B cell (primary cell): ENCODE results near the gene TOP1. TPM values are rescaled to one million over a fixed set of nuclear protein-coding genes. Genes with fewer than 3 reads are reported as not detected.

Experiments
- ATAC-seq: fragments of 200-7000 bp; cut with Tn5 transposase; one replicate; pipeline ENCODE4 v1.10.0; 2021; ENCODE audit warnings: low read depth, mild to moderate bottlenecking, moderate number of reproducible peaks, moderate library complexity
- CTCF ChIA-PET: fragments of 350-600 bp; sonication (Branson Sonifier 250); formaldehyde crosslinking; loops from one replicate; lab custom pipeline; 2021; ENCODE audit warnings: antibody characterized with exemption, inconsistent platforms; lab: Charles Lee
- POLR2A ChIA-PET: fragments of 350-600 bp; sonication (Branson Sonifier 250); formaldehyde crosslinking; loops from one replicate; lab custom pipeline; 2021; ENCODE audit warnings: antibody characterized with exemption; lab: Charles Lee
- DNase-seq: peaks from one replicate; pipeline ENCODE4 v3.0.0; 2013
- H2AFZ ChIP-seq: 2 replicates; pipeline ENCODE4 v1.6.1; 2012; ENCODE audit warnings: mild to moderate bottlenecking, low read depth, low read length; ENCODE audit not compliant: insufficient read depth, poor library complexity, severe bottlenecking
- H3K27ac ChIP-seq, 2 donors: 1 replicate in 1 of 2; 2 replicates in 1 of 2; pipeline ENCODE4 v1.5.1; 2012 to 2013; ENCODE audit warnings: low read length in 2 of 2, mild to moderate bottlenecking in 2 of 2, moderate library complexity in 1 of 2
- H3K27me3 ChIP-seq, 4 experiments: fragments of 200-600 bp in 1 of 4; sonication (generic) in 1 of 4; replicated peaks in 1 of 4; 1 replicate in 2 of 4; 2 replicates in 2 of 4; pipeline versions ENCODE4 v1.6.1 to v1.7.0; 2013 to 2016; ENCODE audit warnings: low read length in 3 of 4, mild to moderate bottlenecking in 2 of 4, mixed read lengths in 1 of 4, moderate library complexity in 1 of 4; ENCODE audit not compliant: insufficient read depth in 4 of 4, control insufficient read depth in 3 of 4; ENCODE audit errors: control extremely low read depth in 1 of 4
- H3K36me3 ChIP-seq, 2 experiments: replicated peaks in 1 of 2; 1 replicate in 1 of 2; 2 replicates in 1 of 2; pipeline versions ENCODE4 v1.6.1 to v1.7.1; 2013; ENCODE audit warnings: low read length in 1 of 2; ENCODE audit not compliant: insufficient read depth in 2 of 2, control insufficient read depth in 1 of 2; ENCODE audit errors: control extremely low read depth in 1 of 2, extremely low read depth in 1 of 2
- H3K4me1 ChIP-seq, 2 donors: fragments of 200-600 bp in 1 of 2; sonication (generic) in 1 of 2; 1 replicate in 1 of 2; 2 replicates in 1 of 2; pipeline versions ENCODE4 v1.5.1 to v1.6.1; 2013 to 2017; ENCODE audit warnings: low read length in 2 of 2; ENCODE audit not compliant: control insufficient read depth in 2 of 2, insufficient read depth in 2 of 2
- H3K4me2 ChIP-seq: replicated peaks from 2 replicates; pipeline ENCODE3; 2012; ENCODE audit warnings: mild to moderate bottlenecking, low read depth, low read length; ENCODE audit not compliant: poor library complexity, severe bottlenecking
- H3K4me3 ChIP-seq, 5 experiments: fragments of 200-600 bp in 1 of 5; sonication (generic) in 1 of 5; 1 replicate in 3 of 5; 2 replicates in 2 of 5; pipeline versions ENCODE4 v1.5.1 to v1.7.0; 2011 to 2016; ENCODE audit warnings: low read length in 4 of 5, mild to moderate bottlenecking in 4 of 5, low read depth in 2 of 5, control low read depth in 1 of 5, moderate library complexity in 1 of 5; ENCODE audit not compliant: insufficient read depth in 1 of 5; ENCODE audit errors: control extremely low read depth in 1 of 5, extremely low read depth in 1 of 5
- H3K79me2 ChIP-seq: fragments of 200-600 bp; sonication (generic); one replicate; pipeline ENCODE4 v1.6.0; 2016; ENCODE audit warnings: low read length; ENCODE audit not compliant: control insufficient read depth, insufficient read depth
- H3K9ac ChIP-seq: fragments of 200-600 bp; sonication (generic); 2 replicates; pipeline ENCODE4 v1.6.1; 2017; ENCODE audit warnings: mild to moderate bottlenecking, low read length, moderate library complexity
- H3K9me3 ChIP-seq, 3 donors: one replicate each; pipeline versions ENCODE4 v1.6.1 to v1.7.1; 2013; ENCODE audit warnings: low read length in 2 of 3; ENCODE audit not compliant: control insufficient read depth in 2 of 3, insufficient read depth in 1 of 3; ENCODE audit errors: control extremely low read depth in 1 of 3
- H4K20me1 ChIP-seq: 2 replicates; pipeline ENCODE4 v1.6.0; 2012; ENCODE audit warnings: mild to moderate bottlenecking, low read length; ENCODE audit not compliant: insufficient read depth, control insufficient read depth, poor library complexity, severe bottlenecking
- H3K27ac Mint-ChIP-seq: one replicate; pipeline ENCODE4 v1.8.0; 2021; ENCODE audit warnings: mixed read lengths
- H3K27me3 Mint-ChIP-seq: one replicate; pipeline ENCODE4 v1.8.0; 2021; ENCODE audit warnings: mixed read lengths
- H3K4me1 Mint-ChIP-seq: one replicate; pipeline ENCODE4 v1.8.0; 2021; ENCODE audit warnings: mixed read lengths
- H3K4me3 Mint-ChIP-seq: one replicate; pipeline ENCODE4 v1.8.0; 2021; ENCODE audit warnings: mixed read lengths
- H3K9me3 Mint-ChIP-seq: one replicate; pipeline ENCODE4 v1.8.0; 2022; ENCODE audit warnings: mixed read lengths; ENCODE audit not compliant: insufficient read depth
- CTCF ChIP-seq: fragments of 200-600 bp; IDR thresholded peaks from one replicate; pipeline ENCODE4 v1.8.0; 2022; ENCODE audit warnings: antibody characterized with exemption, mild to moderate bottlenecking
- EZH2 ChIP-seq: IDR thresholded peaks from 2 replicates; pipeline ENCODE4 v1.6.1; 2012; ENCODE audit warnings: borderline replicate concordance, low read depth, mild to moderate bottlenecking, moderate library complexity, low read length; ENCODE audit not compliant: insufficient read depth, poor library complexity, severe bottlenecking
- WGBS: methylation state at CpG from one replicate; pipeline ENCODE4 v1.1.5; 2013; ENCODE audit warnings: missing lambda C conversion rate; ENCODE audit not compliant: insufficient coverage; 5-methylcytosine and 5-hydroxymethylcytosine counted together
- intact Hi-C: fragments of 100-400 bp; cut with micrococcal nuclease; formaldehyde crosslinking; loops from one replicate; pipeline ENCODE4 v1.10.0; 2022
- polyA plus RNA-seq: library from polyadenylated mRNA; depleted of rRNA; stranded (reverse); fragments of >200 nt; gene quantifications from 2 replicates; pipeline ENCODE4 v1.2.3, GENCODE V29; 2012
- total RNA-seq, 2 donors: library from RNA; stranded (reverse); fragments of 120-200 nt in 1 of 2; gene quantifications; 1 replicate in 1 of 2; 2 replicates in 1 of 2; pipeline versions ENCODE4 v1.2.3 to v1.2.4, GENCODE V29; 2013 to 2022

TOP1 gene
- total and polyA plus RNA-seq, 2 donors (not counting 1 experiment from before 2014, with no cell fraction given) = 5.4 to 44.9 TPM

GRCh38 chr20:41030061-41030460 lies 1.4 kb downstream of the TOP1 start:
- H3K27me3 ChIP-seq = no peaks in the 10 kb centered on the region
- peaks cover 64% of the 10 kb centered on the region for H3K79me2 ChIP-seq
- no peak for DNase-seq
- peak overlapping the region in 1 of 2 donors; percentile 95 for H3K27ac ChIP-seq
- Mint-ChIP-seq H3K27me3 (no peaks in the 10 kb centered on the region), H3K27ac (peak overlapping the region; percentile 53), H3K4me3 (peak overlapping the region; percentile 93), H3K4me1 (peaks cover 66% of the 10 kb centered on the region), H3K9me3 (no peaks in the 10 kb centered on the region)
- peak overlapping the region; percentile 89 for H3K4me2 ChIP-seq
- H3K4me1 ChIP-seq = peaks cover 40 to 42% of the 10 kb centered on the region in 2 donors
- intact Hi-C loops = no loop called here
- WGBS = 31% methylated on average over 4 of the region's 6 CpGs
- no peak overlapping the region for H2AFZ ChIP-seq
- POLR2A ChIA-PET = interaction anchor here (0.7 kb wide), 2 partner anchors 39 to 57 kb away, joined by 4 to 6 read pairs; no protein-coding TSS in a partner anchor
- peaks cover 55% of the 10 kb centered on the region for H4K20me1 ChIP-seq
- peak overlapping the region; percentile 73 to 94 (median 93) for H3K4me3 ChIP-seq
- TF ChIP-seq EZH2 (no peak), CTCF (no peak)
- ATAC-seq = no peak
- peak overlapping the region; percentile 97 for H3K9ac ChIP-seq
- H3K36me3 ChIP-seq = peaks cover 0 to 3% of the 10 kb centered on the region in 2 experiments
- CTCF ChIA-PET = interaction anchor here (0.8 to 1.5 kb wide), 3 partner anchors 18 to 104 kb away, joined by 4 to 7 read pairs (median 4); no protein-coding TSS in a partner anchor
- peaks cover 0 to 3% (median 0%) of the 10 kb centered on the region in 3 donors for H3K9me3 ChIP-seq

GRCh38 chr20:41030531-41031242 lies 2.1 kb downstream of the TOP1 start:
- no peaks in the 10 kb centered on the region for H3K27me3 Mint-ChIP-seq
- intact Hi-C loops = no loop called here
- TF ChIP-seq CTCF (no peak), EZH2 (no peak)
- ChIA-PET CTCF (interaction anchor here (1.3 to 2.2 kb wide), 6 partner anchors 14 to 103 kb away, joined by 4 to 20 read pairs (median 5); no protein-coding TSS in a partner anchor), POLR2A (interaction anchor here (0.7 to 1.0 kb wide), 4 partner anchors 33 to 588 kb away, joined by 3 to 6 read pairs (median 4); partner anchors contain the start of gene CHD6)
- no peak overlapping the region for H3K27ac Mint-ChIP-seq
- 82% methylated on average over 4 of the region's 5 CpGs for WGBS
- no peaks in the 10 kb centered on the region for H3K9me3 Mint-ChIP-seq
- peaks cover 61% of the 10 kb centered on the region for H4K20me1 ChIP-seq
- H3K79me2 ChIP-seq = peaks cover 71% of the 10 kb centered on the region
- H3K27me3 ChIP-seq = no peaks in the 10 kb centered on the region
- peaks cover 40 to 42% of the 10 kb centered on the region in 2 donors for H3K4me1 ChIP-seq
- H3K4me3 ChIP-seq = peak overlapping the region in 3 of 5 experiments; percentile 2 to 94 (median 93)
- peaks cover 0 to 3% (median 0%) of the 10 kb centered on the region in 3 donors for H3K9me3 ChIP-seq
- H3K4me1 Mint-ChIP-seq = peaks cover 72% of the 10 kb centered on the region
- H3K4me3 Mint-ChIP-seq = peak overlapping the region; percentile 93
- ATAC-seq = no peak
- H3K27ac ChIP-seq = no peak overlapping the region
- peak overlapping the region; percentile 89 for H3K4me2 ChIP-seq
- H3K36me3 ChIP-seq = peaks cover 0 to 3% of the 10 kb centered on the region in 2 experiments
- no peak for DNase-seq
- H3K9ac ChIP-seq = peak overlapping the region; percentile 97
- H2AFZ ChIP-seq = no peak overlapping the region
